CD4-positive, alpha-beta memory T cell (primary cell): ENCODE results near the gene MRTFA. TPM values are rescaled to one million over a fixed set of nuclear protein-coding genes. Genes with fewer than 3 reads are reported as not detected.

Experiments
- CTCF ChIA-PET: fragments of 350-600 bp; sonication (Branson Sonifier 250); formaldehyde crosslinking; loops from one replicate; lab custom pipeline; 2021; ENCODE audit warnings: inconsistent platforms; ENCODE audit not compliant: partially characterized antibody; lab: Charles Lee
- POLR2A ChIA-PET: fragments of 350-600 bp; sonication (Branson Sonifier 250); formaldehyde crosslinking; loops from one replicate; lab custom pipeline; 2021; ENCODE audit not compliant: partially characterized antibody; lab: Charles Lee
- DNase-seq, 5 donors: peaks; one replicate each; pipeline versions ENCODE4 v3.0.0 to v3.0.0-alpha.2; 2020 to 2022; ENCODE audit warnings: mixed read lengths in 1 of 5
- H3K27ac ChIP-seq: one replicate; pipeline ENCODE4 v1.7.0; 2013; ENCODE audit warnings: low read depth, low read length
- H3K27me3 ChIP-seq: 2 replicates; pipeline ENCODE4 v1.7.0; 2013; ENCODE audit warnings: mild to moderate bottlenecking, low read length, moderate library complexity; ENCODE audit not compliant: insufficient read depth
- H3K36me3 ChIP-seq: 2 replicates; pipeline ENCODE4 v1.7.0; 2013; ENCODE audit warnings: mild to moderate bottlenecking, low read length, moderate library complexity; ENCODE audit not compliant: insufficient read depth
- H3K4me1 ChIP-seq: 2 replicates; pipeline ENCODE4 v1.7.0; 2013; ENCODE audit warnings: mild to moderate bottlenecking, low read length, moderate library complexity; ENCODE audit not compliant: insufficient read depth
- H3K4me3 ChIP-seq, 2 donors: one replicate each; pipeline ENCODE4 v1.7.0; 2013; ENCODE audit warnings: low read length in 2 of 2, mild to moderate bottlenecking in 1 of 2
- H3K9me3 ChIP-seq, 2 donors: one replicate each; pipeline ENCODE4 v1.7.0; 2013; ENCODE audit warnings: low read length in 2 of 2, control low read depth in 1 of 2; ENCODE audit not compliant: control insufficient read depth in 1 of 2
- H3K27ac Mint-ChIP-seq, 7 donors: one replicate each; pipeline ENCODE4 v1.8.0; 2020 to 2021; ENCODE audit warnings: mixed read lengths in 7 of 7, mild to moderate bottlenecking in 6 of 7, inconsistent platforms in 3 of 7, moderate library complexity in 3 of 7
- H3K27me3 Mint-ChIP-seq, 2 donors: one replicate each; pipeline ENCODE4 v1.8.0; 2020 to 2021; ENCODE audit warnings: mixed read lengths in 2 of 2
- H3K36me3 Mint-ChIP-seq, 2 donors: one replicate each; pipeline ENCODE4 v1.8.0; 2020 to 2021; ENCODE audit warnings: mixed read lengths in 2 of 2, inconsistent platforms in 1 of 2, mild to moderate bottlenecking in 1 of 2
- H3K4me1 Mint-ChIP-seq, 4 donors: one replicate each; pipeline ENCODE4 v1.8.0; 2020 to 2021; ENCODE audit warnings: mixed read lengths in 4 of 4, mild to moderate bottlenecking in 1 of 4
- H3K4me3 Mint-ChIP-seq, 8 donors: one replicate each; pipeline ENCODE4 v1.8.0; 2020 to 2021; ENCODE audit warnings: mixed read lengths in 8 of 8, mild to moderate bottlenecking in 7 of 8, moderate library complexity in 6 of 8, inconsistent platforms in 3 of 8
- H3K9me3 Mint-ChIP-seq, 8 donors: one replicate each; pipeline ENCODE4 v1.8.0; 2020 to 2021; ENCODE audit warnings: mixed read lengths in 8 of 8, mild to moderate bottlenecking in 5 of 8, inconsistent platforms in 3 of 8, moderate library complexity in 1 of 8
- intact Hi-C: fragments of 100-400 bp; cut with micrococcal nuclease; formaldehyde crosslinking; loops from one replicate; pipeline ENCODE4 v1.15.1; 2023
- polyA plus RNA-seq, 2 donors: library from polyadenylated mRNA; unstranded; fragments of 300-500 nt; fragmentation: Illumina TruSeq; gene quantifications; one replicate each; pipeline ENCODE4 v1.2.3, GENCODE V29; 2021
- total RNA-seq, 2 experiments: library from RNA; stranded (reverse); gene quantifications; one replicate each; pipeline ENCODE4 v1.2.3, GENCODE V29; 2021

MRTFA gene
- total and polyA plus RNA-seq, 4 experiments from 2014 or later: 5.3 to 91.6 (median 50.9) TPM

GRCh38 chr22:40671369-40671768 lies 34.9 kb upstream of the MRTFA start:
- no peak for DNase-seq

GRCh38 chr22:40670058-40670457 lies 33.5 kb upstream of the MRTFA start:
- ChIA-PET CTCF (interaction anchor here (1.0 to 2.6 kb wide), 2 partner anchors 13 to 24 kb away, joined by 3 to 8 read pairs; no protein-coding TSS in a partner anchor), POLR2A (interaction anchor here (0.9 kb wide), 1 partner anchor 18 kb away, joined by 3 read pairs; no protein-coding TSS in a partner anchor)
- Histone ChIP-seq H3K36me3 (no peaks in the 10 kb centered on the region), H3K4me3 (no peak overlapping the region), H3K27ac (no peak overlapping the region), H3K4me1 (no peaks in the 10 kb centered on the region), H3K9me3 (no peaks in the 10 kb centered on the region), H3K27me3 (no peaks in the 10 kb centered on the region)
- H3K36me3 Mint-ChIP-seq: no peaks in the 10 kb centered on the region
- intact Hi-C loops: no loop called here
- peak overlapping the region in 1 of 7 donors; percentile 2 for H3K27ac Mint-ChIP-seq
- no peaks in the 10 kb centered on the region for H3K9me3 Mint-ChIP-seq
- H3K4me3 Mint-ChIP-seq: no peak overlapping the region
- no peaks in the 10 kb centered on the region for H3K27me3 Mint-ChIP-seq
- H3K4me1 Mint-ChIP-seq: peaks cover 4 to 11% (median 9%) of the 10 kb centered on the region in 4 donors
- no peak for DNase-seq

More at GRCh38 chr22:40671369-40671768, 34.9 kb upstream of the MRTFA start:
- no peaks in the 10 kb centered on the region for H3K4me1 ChIP-seq
- Mint-ChIP-seq H3K4me1 (peaks cover 4 to 11% (median 9%) of the 10 kb centered on the region in 4 donors), H3K36me3 (no peaks in the 10 kb centered on the region), H3K27me3 (no peaks in the 10 kb centered on the region), H3K27ac (no peak overlapping the region), H3K4me3 (no peak overlapping the region), H3K9me3 (no peaks in the 10 kb centered on the region)
- intact Hi-C loops: no loop called here
- ChIA-PET CTCF (interaction anchor here (0.8 to 1.4 kb wide), 2 partner anchors 12 to 20 kb away, joined by 3 to 6 read pairs; no protein-coding TSS in a partner anchor), POLR2A (interaction anchor here (0.6 kb wide), 1 partner anchor 262 kb away, joined by 3 read pairs; no protein-coding TSS in a partner anchor)
- no peaks in the 10 kb centered on the region for H3K9me3 ChIP-seq
- no peaks in the 10 kb centered on the region for H3K27me3 ChIP-seq
- H3K36me3 ChIP-seq: no peaks in the 10 kb centered on the region
- H3K27ac ChIP-seq: no peak overlapping the region
- no peak overlapping the region for H3K4me3 ChIP-seq

GRCh38 chr22:40668611-40669411 lies 32.3 kb upstream of the MRTFA start:
- no peak for DNase-seq
- Mint-ChIP-seq H3K36me3 (no peaks in the 10 kb centered on the region), H3K9me3 (no peaks in the 10 kb centered on the region), H3K4me1 (peaks cover 4 to 12% (median 9%) of the 10 kb centered on the region in 4 donors), H3K4me3 (peak overlapping the region in 1 of 8 donors; percentile 33), H3K27me3 (no peaks in the 10 kb centered on the region), H3K27ac (peak overlapping the region in 2 of 7 donors; percentile 54 to 74)
- POLR2A ChIA-PET: no interaction called here
- H3K27me3 ChIP-seq: no peaks in the 10 kb centered on the region
- no peak overlapping the region for H3K27ac ChIP-seq
- H3K4me1 ChIP-seq: no peaks in the 10 kb centered on the region
- CTCF ChIA-PET: interaction anchor here (2.6 kb wide), 1 partner anchor 15 kb away, joined by 8 read pairs; no protein-coding TSS in a partner anchor
- H3K36me3 ChIP-seq: no peaks in the 10 kb centered on the region
- no peak overlapping the region for H3K4me3 ChIP-seq
- intact Hi-C loops: no loop called here
- no peaks in the 10 kb centered on the region for H3K9me3 ChIP-seq

GRCh38 chr22:40666151-40666848 lies 29.8 kb upstream of the MRTFA start:
- H3K27me3 ChIP-seq: no peaks in the 10 kb centered on the region
- H3K27me3 Mint-ChIP-seq: no peaks in the 10 kb centered on the region
- no peak for DNase-seq
- peak overlapping the region in 1 of 7 donors; percentile 2 for H3K27ac Mint-ChIP-seq
- H3K36me3 ChIP-seq: no peaks in the 10 kb centered on the region
- H3K36me3 Mint-ChIP-seq: no peaks in the 10 kb centered on the region
- no peak overlapping the region for H3K27ac ChIP-seq
- no peaks in the 10 kb centered on the region for H3K4me1 ChIP-seq
- no peaks in the 10 kb centered on the region for H3K9me3 ChIP-seq
- no peak overlapping the region for H3K4me3 ChIP-seq
- CTCF ChIA-PET: interaction anchor here (1.9 kb wide), 1 partner anchor 16 kb away, joined by 7 read pairs; no protein-coding TSS in a partner anchor
- H3K9me3 Mint-ChIP-seq: no peaks in the 10 kb centered on the region
- peaks cover 4 to 13% (median 9%) of the 10 kb centered on the region in 4 donors for H3K4me1 Mint-ChIP-seq
- intact Hi-C loops: no loop called here
- no peak overlapping the region for H3K4me3 Mint-ChIP-seq
- POLR2A ChIA-PET: no interaction called here

GRCh38 chr22:40665312-40665711 lies 28.8 kb upstream of the MRTFA start:
- POLR2A ChIA-PET: no interaction called here
- Mint-ChIP-seq H3K36me3 (no peaks in the 10 kb centered on the region), H3K4me3 (no peak overlapping the region), H3K9me3 (no peaks in the 10 kb centered on the region), H3K27me3 (no peaks in the 10 kb centered on the region), H3K27ac (no peak overlapping the region), H3K4me1 (peaks cover 4 to 13% (median 9%) of the 10 kb centered on the region in 4 donors)
- CTCF ChIA-PET: no interaction called here
- H3K27ac ChIP-seq: no peak overlapping the region
- no peaks in the 10 kb centered on the region for H3K9me3 ChIP-seq
- H3K36me3 ChIP-seq: no peaks in the 10 kb centered on the region
- no peaks in the 10 kb centered on the region for H3K27me3 ChIP-seq
- no peak for DNase-seq
- no peak overlapping the region for H3K4me3 ChIP-seq
- intact Hi-C loops: no loop called here
- no peaks in the 10 kb centered on the region for H3K4me1 ChIP-seq

GRCh38 chr22:40661671-40662070 lies 25.2 kb upstream of the MRTFA start:
- no peaks in the 10 kb centered on the region for H3K9me3 Mint-ChIP-seq
- no peaks in the 10 kb centered on the region for H3K27me3 Mint-ChIP-seq
- Histone ChIP-seq H3K9me3 (no peaks in the 10 kb centered on the region), H3K27ac (no peak overlapping the region), H3K4me1 (no peaks in the 10 kb centered on the region), H3K27me3 (no peaks in the 10 kb centered on the region), H3K36me3 (no peaks in the 10 kb centered on the region), H3K4me3 (no peak overlapping the region)
- no peaks in the 10 kb centered on the region for H3K36me3 Mint-ChIP-seq
- peak overlapping the region in 1 of 7 donors; percentile 35 for H3K27ac Mint-ChIP-seq
- H3K4me3 Mint-ChIP-seq: no peak overlapping the region
- ChIA-PET POLR2A (no interaction called here), CTCF (no interaction called here)
- intact Hi-C loops: no loop called here
- no peak for DNase-seq
- H3K4me1 Mint-ChIP-seq: peaks cover 0 to 3% (median 0%) of the 10 kb centered on the region in 4 donors

GRCh38 chr22:40660730-40661129 lies 24.2 kb upstream of the MRTFA start:
- no peaks in the 10 kb centered on the region for H3K36me3 Mint-ChIP-seq
- Histone ChIP-seq H3K36me3 (no peaks in the 10 kb centered on the region), H3K4me1 (no peaks in the 10 kb centered on the region), H3K9me3 (no peaks in the 10 kb centered on the region), H3K4me3 (no peak overlapping the region), H3K27ac (no peak overlapping the region), H3K27me3 (no peaks in the 10 kb centered on the region)
- no peak for DNase-seq
- intact Hi-C loops: no loop called here
- H3K4me1 Mint-ChIP-seq: peaks cover 0 to 3% (median 0%) of the 10 kb centered on the region in 4 donors
- no peaks in the 10 kb centered on the region for H3K9me3 Mint-ChIP-seq
- H3K27me3 Mint-ChIP-seq: no peaks in the 10 kb centered on the region
- H3K4me3 Mint-ChIP-seq: no peak overlapping the region
- H3K27ac Mint-ChIP-seq: no peak overlapping the region
- ChIA-PET POLR2A (no interaction called here), CTCF (no interaction called here)
